ENCODE data around the gene COX7B2.

The COX7B2 gene

DNA sequence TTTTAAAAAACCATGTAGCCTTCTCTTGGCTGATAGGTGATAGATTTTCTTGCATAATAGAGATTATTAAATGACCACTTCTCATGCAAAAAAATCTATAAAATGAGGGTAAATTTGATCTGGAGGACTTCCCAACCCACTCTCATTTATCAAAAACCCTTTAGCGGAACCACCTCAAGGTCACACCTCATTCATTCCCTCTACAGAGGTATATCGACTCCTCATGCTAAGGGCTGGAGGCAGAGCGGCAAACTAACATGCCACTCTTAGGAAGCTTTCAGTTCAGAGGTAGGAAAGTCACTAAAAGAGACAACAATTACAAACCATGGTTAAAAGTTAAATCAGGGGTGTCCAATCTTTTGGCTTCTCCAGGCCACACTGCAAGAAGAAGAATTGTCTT, 90.0 kb downstream of the COX7B2 start:
- DNase-seq (ENCODE audit: low read depth), result no peak
- no peak overlapping the region for H3K4me3 ChIP-seq (ENCODE audit: low read depth, low read length)
- no peak for TF ChIP-seq POLR2A (IDR thresholded peaks at IDR 0.05; ENCODE audit: extremely low read depth, insufficient read length)
- TF ChIP-seq, protein P1, sequence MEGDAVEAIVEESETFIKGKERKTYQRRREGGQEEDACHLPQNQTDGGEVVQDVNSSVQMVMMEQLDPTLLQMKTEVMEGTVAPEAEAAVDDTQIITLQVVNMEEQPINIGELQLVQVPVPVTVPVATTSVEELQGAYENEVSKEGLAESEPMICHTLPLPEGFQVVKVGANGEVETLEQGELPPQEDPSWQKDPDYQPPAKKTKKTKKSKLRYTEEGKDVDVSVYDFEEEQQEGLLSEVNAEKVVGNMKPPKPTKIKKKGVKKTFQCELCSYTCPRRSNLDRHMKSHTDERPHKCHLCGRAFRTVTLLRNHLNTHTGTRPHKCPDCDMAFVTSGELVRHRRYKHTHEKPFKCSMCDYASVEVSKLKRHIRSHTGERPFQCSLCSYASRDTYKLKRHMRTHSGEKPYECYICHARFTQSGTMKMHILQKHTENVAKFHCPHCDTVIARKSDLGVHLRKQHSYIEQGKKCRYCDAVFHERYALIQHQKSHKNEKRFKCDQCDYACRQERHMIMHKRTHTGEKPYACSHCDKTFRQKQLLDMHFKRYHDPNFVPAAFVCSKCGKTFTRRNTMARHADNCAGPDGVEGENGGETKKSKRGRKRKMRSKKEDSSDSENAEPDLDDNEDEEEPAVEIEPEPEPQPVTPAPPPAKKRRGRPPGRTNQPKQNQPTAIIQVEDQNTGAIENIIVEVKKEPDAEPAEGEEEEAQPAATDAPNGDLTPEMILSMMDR (IDR thresholded peaks at IDR 0.05; ENCODE audit: low read depth, low read length), result no peak
- TF ChIP-seq MYC (IDR thresholded peaks at IDR 0.05; ENCODE audit: low read depth, low read length), result no peak
- TF ChIP-seq, protein P2, sequence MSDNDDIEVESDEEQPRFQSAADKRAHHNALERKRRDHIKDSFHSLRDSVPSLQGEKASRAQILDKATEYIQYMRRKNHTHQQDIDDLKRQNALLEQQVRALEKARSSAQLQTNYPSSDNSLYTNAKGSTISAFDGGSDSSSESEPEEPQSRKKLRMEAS (IDR thresholded peaks at IDR 0.05; ENCODE audit: low read depth, low read length), result no peak

DNA sequence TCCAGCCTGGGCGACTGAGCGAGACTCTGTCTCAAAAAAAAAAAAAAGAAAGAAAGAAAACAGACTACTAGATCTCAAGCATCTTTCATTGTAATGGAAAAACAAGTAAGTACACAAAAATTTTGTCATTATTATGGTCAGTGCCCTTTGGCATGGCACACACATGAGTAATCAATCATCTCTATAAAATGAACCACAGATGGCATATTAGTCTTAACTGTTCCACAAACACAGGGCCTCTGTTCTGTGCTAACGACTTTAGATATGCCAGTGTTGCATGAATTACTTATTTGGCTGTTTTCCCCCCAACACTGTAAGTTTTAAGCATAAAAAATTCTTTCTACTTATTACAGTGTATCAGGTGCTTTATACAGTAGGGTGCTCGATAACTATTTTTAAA, 90.4 kb downstream of the COX7B2 start:
- TF ChIP-seq, protein P2 (IDR thresholded peaks at IDR 0.05; ENCODE audit: low read depth, low read length), result no peak
- no peak for DNase-seq (ENCODE audit: low read depth)
- no peak overlapping the region for H3K4me3 ChIP-seq (ENCODE audit: low read depth, low read length)

GRCh38 chr4:46817806-46818205, 91.2 kb downstream of the COX7B2 start:
- TF ChIP-seq, protein P1 (IDR thresholded peaks at IDR 0.05; ENCODE audit: low read depth, low read length), result no peak
- TF ChIP-seq, protein P2 (IDR thresholded peaks at IDR 0.05; ENCODE audit: low read depth, low read length), result no peak
- no peak for TF ChIP-seq MYC (IDR thresholded peaks at IDR 0.05; ENCODE audit: low read depth, low read length)
- TF ChIP-seq POLR2A (IDR thresholded peaks at IDR 0.05; ENCODE audit: extremely low read depth, insufficient read length), result no peak
- no peak for DNase-seq (ENCODE audit: low read depth)
- no peak overlapping the region for H3K4me3 ChIP-seq (ENCODE audit: low read depth, low read length)

GRCh38 chr4:46804781-46805413, 104.1 kb downstream of the COX7B2 start:
- TF ChIP-seq, protein P2 (IDR thresholded peaks at IDR 0.05; ENCODE audit: low read depth, low read length), result no peak
- TF ChIP-seq POLR2A (IDR thresholded peaks at IDR 0.05; ENCODE audit: extremely low read depth, insufficient read length), result no peak
- TF ChIP-seq, protein P1 (IDR thresholded peaks at IDR 0.05; ENCODE audit: low read depth, low read length), result no peak
- no peak for TF ChIP-seq MYC (IDR thresholded peaks at IDR 0.05; ENCODE audit: low read depth, low read length)
- DNase-seq (ENCODE audit: low read depth), result no peak
- no peak overlapping the region for H3K4me3 ChIP-seq (ENCODE audit: low read depth, low read length)

DNA sequence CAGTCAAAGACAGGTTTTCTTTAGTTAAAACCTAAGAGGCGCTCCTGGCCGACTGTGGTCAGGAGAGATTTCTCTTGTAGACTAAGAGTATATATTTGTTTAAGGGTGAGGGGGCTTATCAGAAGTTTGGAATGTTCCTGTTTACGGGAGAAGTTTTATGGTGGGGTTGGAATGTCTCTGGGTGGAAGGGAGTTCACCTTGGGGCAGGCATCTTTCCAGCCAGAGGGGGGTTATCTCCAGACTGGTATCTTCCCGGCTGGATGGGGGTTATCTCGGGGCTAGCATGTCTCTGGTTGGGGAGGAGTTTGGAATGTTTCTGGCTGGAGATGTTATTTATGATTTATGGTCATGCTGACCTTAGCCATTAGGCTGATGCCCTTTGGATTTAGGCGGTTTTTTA, 116.0 kb downstream of the COX7B2 start:
- no peak overlapping the region for H3K4me3 ChIP-seq (ENCODE audit: low read depth, low read length)
- TF ChIP-seq, protein P2 (IDR thresholded peaks at IDR 0.05; ENCODE audit: low read depth, low read length), result no peak
- TF ChIP-seq POLR2A (IDR thresholded peaks at IDR 0.05; ENCODE audit: extremely low read depth, insufficient read length), result no peak
- TF ChIP-seq MYC (IDR thresholded peaks at IDR 0.05; ENCODE audit: low read depth, low read length), result no peak
- TF ChIP-seq, protein P1 (IDR thresholded peaks at IDR 0.05; ENCODE audit: low read depth, low read length), result no peak
- no peak for DNase-seq (ENCODE audit: low read depth)

DNA sequence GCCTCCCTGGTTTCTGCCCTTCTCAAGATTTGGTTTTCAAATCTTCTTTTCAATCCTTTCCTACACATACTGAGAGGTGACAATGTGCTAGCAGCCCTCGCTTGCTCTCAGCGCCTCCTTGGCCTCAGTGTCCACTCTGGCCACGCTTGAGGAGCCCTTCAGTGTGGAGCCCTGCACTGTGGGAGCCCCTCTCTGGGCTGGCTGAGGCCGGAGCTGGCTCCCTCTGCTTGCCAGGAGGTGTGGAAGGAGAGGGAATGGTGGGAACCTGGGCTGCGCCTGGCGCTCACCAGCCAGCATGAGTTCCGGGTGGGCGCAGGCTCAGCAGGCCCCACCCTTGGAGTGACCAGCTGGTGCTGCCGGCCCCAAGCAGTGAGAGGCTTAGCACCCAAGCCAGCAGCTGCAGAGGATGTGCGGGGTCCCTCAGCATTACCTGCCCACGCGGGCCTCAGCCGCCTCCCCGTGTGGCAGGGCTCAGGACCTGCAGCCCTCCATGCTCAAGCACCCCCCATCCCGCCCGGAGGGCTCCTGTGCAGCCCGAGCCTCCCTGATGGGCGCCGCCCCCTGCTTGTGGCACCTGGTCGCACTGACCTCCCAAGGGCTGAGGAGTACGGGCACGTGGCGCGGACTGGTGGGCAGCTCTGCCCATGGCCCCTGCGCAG, 127.5 kb downstream of the COX7B2 start:
- no peak for DNase-seq (ENCODE audit: low read depth)
- TF ChIP-seq, protein P2 (IDR thresholded peaks at IDR 0.05; ENCODE audit: low read depth, low read length), result no peak
- no peak for TF ChIP-seq POLR2A (IDR thresholded peaks at IDR 0.05; ENCODE audit: extremely low read depth, insufficient read length)
- no peak for TF ChIP-seq MYC (IDR thresholded peaks at IDR 0.05; ENCODE audit: low read depth, low read length)
- TF ChIP-seq, protein P1 (IDR thresholded peaks at IDR 0.05; ENCODE audit: low read depth, low read length), result no peak

More for the DNA sequence above, 127.5 kb downstream of the COX7B2 start:
- no peak overlapping the region for H3K4me3 ChIP-seq (ENCODE audit: low read depth, low read length)
